Fibroblast of skin of back (primary cell): ENCODE results near the gene INPPL1.

Experiments
- DNase-seq: peaks from one replicate; pipeline ENCODE4 v3.0.0-alpha.2; 2013

INPPL1 gene

DNA sequence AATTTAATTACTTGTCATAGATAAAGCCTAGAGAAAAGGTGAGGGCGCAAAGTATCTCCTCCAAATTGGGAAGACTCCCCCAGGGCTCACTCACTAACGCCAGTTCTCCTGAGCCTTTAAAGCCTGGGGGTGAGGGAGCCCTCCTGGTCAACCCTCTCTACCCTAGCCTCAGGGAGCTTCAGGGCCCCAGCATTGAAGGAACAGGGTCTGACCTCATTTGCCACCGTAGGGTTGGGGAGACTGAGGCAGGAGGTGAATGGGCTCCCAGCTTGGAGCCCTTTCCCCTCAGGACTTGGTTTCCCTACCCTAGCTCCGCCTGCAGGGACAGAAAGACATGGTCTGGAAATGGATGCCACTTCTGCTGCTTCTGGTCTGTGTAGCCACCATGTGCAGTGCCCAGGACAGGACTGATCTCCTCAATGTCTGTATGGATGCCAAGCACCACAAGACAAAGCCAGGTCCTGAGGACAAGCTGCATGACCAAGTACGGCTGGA lies 6.3 kb upstream of the INPPL1 start:
- DNase-seq, result no peak

- DNase-seq, result no peak
These were observed 3.7 kb upstream of the INPPL1 start for GRCh38 chr11:72220696-72221363.

GRCh38 chr11:72221386-72222075 lies 3.0 kb upstream of the INPPL1 start:
- DNase-seq, result no peak

DNA sequence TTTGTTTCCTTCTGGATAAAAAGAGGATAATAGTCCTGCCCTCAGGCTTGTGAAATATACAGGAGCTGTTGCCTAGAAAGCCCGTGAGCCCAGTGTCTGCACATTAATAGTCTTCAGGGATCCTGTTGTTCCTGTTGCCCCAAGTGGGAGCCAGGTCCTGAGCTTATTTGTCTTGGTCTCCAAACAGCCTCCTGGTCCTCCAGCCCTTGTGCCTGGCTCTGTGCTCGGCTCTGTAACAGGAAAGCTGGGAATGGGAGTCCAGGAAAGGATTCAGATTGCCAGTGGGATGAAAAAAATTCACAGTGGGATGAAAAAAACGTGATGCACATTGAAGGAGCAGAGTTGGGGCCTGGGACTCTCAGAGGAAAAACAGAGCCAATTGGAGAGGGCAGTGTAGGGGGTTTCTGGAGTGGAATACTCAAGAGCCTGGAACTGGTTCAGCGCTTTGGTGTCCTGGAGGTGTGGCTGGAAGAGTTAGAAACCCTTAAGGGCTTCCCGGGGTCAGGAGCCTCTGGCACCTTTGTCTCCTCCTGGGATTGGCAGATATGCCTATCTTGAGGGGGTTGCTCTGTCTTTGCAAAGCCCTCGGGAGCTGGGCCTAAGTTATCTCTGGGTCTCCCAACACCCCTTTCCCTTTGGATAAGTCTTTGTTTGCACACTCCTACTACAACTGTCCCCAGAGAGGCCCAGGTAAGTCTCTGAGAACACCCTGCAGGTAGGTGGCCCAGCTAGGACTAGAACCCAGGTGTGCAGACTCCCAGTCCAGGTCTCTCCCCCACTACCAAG lies 2.3 kb upstream of the INPPL1 start:
- no peak for DNase-seq

- DNase-seq, result peak; percentile 93
These were observed 1.5 kb upstream of the INPPL1 start for GRCh38 chr11:72222907-72223614.

GRCh38 chr11:72223615-72224563 lies 678 bp upstream of the INPPL1 start:
- DNase-seq, result peak; percentile 74

DNA sequence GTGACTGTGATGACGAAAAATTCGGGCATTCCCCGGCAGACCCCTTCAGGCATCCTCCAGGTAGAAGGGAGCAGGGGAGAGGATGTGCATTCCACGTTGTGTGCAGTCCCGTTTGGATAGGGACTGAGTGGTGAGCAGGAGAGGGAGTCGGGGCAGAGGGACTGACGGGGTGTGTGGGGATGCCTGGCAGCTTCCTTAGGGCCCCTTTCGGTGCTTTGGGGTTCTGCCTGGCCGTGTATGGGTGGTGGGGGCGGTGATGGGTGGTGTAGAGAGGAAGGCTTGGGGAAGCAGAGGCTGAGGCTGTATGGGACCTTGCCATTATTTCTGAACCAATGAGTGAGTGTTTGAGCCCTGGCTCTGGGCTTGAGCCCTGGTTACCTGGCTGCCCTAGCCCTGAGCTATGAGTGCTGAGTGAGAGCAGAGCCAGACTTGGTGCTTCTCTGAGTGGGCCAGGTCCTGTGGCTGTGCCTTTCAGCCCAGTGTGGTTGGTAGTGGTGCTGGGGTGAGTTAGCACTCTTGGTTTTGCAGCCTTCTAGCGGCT lies 914 bp downstream of the INPPL1 start:
- DNase-seq, result no peak

GRCh38 chr11:72226701-72227100 lies 2.1 kb downstream of the INPPL1 start:
- no peak for DNase-seq

DNA sequence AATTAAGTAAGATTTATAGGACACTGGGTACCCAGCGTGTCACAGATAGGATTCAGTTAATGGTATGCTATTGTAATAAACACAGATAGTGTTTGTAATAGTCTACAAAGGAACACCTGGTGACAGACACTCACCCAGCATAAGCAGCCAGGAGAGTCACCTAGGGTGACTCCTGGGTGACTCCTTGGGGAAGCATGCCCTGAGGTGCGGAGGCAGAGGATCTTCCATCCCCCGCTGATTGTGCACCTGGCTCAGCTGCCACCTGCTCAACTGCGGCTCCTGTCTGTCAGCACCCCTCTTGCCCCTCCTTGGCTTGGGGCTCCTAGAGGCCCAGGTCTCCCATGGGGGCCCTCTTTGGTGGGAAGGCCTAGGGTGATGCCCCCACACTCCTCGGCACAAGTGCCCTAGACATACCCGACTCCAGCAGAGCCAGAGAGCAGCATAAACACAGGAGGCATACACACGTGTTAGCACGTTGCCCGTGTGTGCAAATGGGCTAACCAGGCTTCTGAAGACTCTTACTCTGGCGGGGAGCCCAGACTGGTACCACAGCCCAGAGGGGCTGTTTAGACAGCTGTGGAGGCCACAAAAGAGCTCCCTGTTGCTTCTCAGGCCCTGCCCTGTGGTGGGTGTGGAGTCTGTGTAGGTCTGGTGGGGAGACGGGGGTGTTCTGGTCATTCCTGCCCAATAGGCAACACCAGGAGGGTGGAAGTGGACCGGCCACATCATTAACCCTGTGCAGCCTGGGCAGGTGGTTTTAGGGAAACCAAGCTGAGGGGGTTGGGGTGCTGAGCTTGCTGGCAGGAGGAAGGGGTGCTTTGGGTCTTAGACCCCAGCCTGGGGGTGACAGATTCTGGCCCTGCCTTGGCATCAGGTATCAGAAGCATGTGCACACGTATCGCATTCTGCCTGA lies 3.0 kb downstream of the INPPL1 start:
- peak; percentile 25 for DNase-seq

DNA sequence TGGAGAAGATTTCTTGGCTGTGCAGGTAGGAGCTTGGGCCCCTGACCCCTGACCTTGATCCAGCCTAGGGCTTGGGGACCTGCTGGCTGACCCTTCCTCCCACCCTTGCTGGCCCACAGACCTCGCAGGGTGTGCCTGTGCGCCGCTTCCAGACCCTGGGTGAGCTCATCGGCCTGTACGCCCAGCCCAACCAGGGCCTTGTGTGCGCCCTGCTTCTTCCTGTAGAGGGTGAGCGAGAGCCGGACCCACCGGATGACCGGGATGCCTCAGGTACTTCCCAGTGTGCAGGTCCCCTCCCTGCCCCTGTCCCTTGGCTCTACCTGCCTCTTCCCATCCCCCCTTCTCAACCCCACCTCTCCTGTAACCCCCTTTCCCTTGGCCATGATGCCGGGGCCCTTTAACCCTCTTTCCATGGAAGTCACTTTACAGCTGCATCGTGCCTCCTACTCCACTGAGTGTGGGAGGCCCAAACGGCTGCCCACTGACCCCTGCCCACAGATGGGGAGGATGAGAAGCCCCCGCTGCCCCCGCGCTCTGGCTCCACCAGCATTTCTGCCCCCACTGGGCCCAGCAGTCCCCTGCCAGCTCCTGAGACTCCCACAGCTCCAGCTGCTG lies 3.8 kb downstream of the INPPL1 start:
- DNase-seq, result no peak

- DNase-seq, result no peak
These were observed 4.3 kb downstream of the INPPL1 start for GRCh38 chr11:72228844-72229231.

DNA sequence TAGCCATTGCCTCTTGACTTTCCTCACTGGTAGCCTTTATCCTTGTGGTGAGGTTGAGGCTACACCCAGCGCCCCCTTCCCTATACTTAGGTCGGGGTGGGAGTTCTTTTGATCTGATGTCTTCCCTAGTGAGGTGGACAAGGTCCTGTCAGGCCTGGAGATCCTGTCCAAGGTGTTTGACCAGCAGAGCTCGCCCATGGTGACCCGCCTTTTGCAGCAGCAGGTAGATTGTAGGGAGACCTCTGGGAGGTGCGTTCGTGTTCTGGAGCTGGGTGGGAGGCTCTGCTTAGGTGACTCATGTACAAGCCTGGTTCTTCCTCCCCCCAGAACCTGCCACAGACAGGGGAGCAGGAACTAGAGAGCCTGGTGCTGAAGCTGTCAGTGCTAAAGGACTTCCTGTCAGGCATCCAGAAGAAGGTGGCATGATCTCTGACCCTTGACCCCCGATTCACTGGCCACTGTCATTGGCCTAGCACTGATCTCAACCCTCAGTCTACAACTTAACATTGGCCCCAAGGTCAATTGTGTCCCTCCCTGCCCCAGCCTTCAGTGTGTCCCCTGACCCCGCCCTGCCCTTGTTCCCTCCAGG lies 4.9 kb downstream of the INPPL1 start:
- DNase-seq, result no peak

DNA sequence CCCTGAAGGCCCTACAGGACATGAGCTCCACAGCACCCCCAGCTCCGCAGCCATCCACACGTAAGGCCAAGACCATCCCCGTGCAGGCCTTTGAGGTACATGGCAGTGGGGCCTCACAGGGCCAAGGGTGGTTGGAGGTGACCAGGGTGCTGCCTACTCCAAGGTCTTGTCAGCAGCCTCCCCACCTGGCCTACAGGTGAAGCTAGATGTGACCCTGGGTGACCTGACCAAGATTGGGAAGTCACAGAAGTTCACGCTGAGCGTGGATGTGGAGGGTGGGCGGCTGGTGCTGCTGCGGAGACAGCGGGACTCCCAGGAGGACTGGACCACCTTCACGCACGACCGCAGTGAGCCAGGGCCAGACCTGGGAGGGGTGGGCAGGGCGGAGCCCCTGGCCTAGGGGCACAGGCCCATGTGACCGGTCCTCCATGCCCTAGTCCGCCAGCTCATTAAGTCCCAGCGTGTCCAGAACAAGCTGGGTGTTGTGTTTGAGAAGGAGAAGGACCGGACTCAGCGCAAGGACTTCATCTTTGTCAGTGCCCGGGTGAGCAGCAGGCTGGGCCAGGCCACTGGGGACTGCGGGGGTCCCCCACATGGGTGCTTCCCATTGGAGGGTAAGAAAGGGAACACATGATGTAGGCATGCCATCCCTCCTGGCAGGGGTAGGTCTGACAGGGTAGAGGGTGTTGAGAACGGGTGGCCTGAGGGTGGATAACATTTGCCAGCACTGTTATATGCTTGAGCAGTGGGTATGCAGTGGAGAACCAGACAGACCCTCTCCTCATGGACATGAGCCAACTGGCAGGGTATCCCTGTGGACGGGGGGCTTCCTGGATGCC lies 5.6 kb downstream of the INPPL1 start:
- DNase-seq, result no peak

DNA sequence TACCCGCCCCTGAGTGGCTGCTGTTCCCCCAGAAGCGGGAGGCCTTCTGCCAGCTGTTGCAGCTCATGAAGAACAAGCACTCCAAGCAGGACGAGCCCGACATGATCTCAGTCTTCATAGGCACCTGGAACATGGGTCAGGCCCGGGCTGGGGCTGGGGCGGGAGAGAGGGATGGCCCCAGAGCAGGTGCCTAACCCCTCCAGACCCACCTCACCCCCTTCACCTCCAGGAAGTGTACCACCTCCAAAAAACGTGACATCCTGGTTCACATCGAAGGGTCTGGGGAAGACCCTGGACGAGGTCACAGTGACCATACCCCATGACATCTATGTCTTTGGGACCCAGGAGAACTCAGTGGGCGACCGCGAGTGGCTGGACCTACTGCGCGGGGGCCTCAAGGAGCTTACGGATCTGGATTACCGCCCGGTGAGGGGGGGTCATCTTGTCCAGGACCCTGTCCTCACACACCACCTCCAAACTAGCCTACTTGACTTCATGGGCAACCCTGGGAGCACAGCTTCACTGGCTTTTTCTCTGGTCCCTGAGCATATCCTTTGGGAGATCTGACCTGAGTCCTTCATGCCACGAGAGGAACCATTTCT lies 6.3 kb downstream of the INPPL1 start:
- DNase-seq, result no peak

DNA sequence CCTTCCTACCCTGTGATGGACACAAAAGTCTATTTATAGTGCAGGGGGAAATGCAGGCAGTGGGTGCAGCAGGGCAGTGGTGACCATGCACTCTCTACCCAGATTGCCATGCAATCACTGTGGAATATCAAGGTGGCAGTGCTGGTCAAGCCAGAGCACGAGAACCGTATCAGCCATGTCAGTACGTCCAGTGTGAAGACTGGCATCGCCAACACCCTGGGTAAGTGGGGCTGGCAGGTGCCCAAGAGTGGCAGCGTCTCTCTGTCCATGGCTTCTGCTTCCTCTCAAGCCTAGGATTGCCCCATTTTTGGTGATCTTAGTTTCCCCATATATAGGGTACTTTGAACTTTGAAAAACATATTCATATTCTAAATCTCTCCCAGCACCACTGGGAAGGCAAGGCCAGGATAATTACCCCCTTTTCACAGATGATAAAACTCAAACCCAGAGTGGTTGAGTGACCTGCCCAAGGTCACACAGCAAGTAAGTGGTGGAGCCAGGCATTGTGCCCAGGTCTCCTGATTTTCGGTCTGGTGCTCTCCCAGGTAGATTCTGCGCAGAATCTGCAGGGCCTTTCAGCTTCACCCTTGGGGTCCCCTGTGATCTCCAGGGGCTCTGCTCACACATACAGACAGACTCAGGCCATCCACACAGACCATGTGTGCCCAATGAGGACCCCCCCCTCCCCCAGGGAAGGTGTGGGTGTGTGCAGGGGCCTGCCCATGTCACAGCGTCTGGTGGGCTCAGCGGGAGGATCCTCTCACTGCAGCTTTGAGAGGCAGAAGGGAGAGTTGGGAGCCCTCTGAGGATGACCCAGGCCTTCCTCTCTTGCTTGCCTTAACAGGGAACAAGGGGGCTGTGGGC lies 7.1 kb downstream of the INPPL1 start:
- no peak for DNase-seq

DNA sequence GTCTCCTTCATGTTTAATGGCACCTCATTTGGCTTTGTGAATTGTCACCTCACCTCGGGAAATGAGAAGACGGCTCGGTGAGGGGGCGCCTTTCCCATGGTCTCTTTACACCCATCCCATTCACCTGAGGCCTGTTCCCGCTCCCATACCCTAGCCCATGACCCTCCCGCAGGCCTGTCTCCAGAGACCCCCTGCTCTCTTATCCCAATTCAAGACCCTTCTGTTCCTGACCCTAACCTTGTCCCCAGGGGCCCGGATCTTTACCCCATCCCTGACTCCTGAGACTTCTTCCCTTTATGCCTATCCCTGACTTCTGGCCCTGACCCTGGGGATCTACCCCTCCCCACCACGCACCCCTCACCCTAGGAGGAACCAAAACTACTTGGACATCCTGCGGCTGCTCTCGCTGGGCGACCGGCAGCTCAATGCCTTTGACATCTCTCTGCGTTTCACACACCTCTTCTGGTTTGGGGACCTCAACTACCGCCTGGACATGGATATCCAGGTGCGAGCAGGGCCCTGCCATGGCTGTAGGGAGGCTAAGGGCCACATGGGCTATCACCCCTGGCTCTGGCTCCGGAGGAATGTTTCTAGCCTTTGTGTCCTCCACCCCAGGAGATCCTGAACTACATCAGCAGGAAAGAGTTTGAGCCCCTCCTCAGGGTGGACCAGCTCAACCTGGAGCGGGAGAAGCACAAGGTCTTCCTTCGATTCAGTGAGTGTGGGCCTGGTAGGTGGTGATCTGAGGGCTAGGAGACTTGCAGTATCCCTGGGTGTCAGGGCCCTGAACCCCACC lies 7.9 kb downstream of the INPPL1 start:
- DNase-seq, result no peak
